Measurements from ENCODE around the gene PARK7. TPM values are rescaled to one million over a fixed set of nuclear protein-coding genes. Genes with fewer than 3 reads are reported as not detected.

PARK7 gene
- 317 and 446 TPM in 2 replicates for polyA plus RNA-seq (2011; rRNA removed)
- polyA plus RNA-seq (2012; cell fraction: cytosol; rRNA removed), result 250 and 287 TPM in 2 replicates
- 60.2 and 107 TPM in 2 replicates for polyA plus RNA-seq (2012; cell fraction: nucleus; rRNA removed)
- polyA plus RNA-seq (2017; fragmentation: RNase III; extraction: RNeasy Plus Mini Kit Qiagen cat#74134 plus additional on column Dnase treatment), result 364 to 374 TPM (median 372 TPM) in 3 replicates
- 68.9 and 96.2 TPM in 2 replicates for polyA minus RNA-seq (2011; rRNA and poly(A)+ RNA removed)

DNA sequence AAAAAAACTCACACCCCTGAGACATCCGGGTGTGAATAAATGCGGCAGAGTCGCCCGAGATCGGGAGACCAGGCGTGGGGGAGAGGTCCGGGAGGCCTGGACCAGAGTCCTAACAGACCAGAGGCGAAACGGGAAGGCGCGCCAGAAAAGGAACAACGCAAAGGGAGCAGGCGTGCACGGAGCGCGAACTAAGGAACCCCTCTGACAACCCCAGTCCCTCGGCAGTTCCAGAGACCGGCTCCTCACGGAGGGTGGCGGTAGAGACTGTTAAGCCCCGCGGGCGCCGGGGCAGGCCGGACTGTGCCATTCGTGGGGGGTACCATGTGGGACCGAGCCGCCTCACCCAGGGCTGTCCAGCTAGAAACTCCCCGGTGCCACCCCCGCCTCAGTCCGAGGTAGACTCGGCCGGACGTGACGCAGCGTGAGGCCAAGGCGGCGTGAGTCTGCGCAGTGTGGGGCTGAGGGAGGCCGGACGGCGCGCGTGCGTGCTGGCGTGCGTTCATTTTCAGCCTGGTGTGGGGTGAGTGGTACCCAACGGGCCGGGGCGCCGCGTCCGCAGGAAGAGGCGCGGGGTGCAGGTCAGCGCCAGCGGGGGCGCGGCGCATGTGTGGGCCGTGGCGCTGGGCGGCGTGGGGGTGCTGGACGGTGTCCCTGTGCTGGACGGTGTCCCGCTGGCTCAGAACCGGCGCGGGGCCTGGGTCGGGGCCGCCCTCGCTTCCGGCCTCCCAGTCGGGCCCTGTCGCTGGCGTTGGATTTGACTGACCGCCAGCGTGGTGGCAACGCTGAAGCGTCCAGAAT is at the start of gene PARK7:
Gene PARK7, plus strand, starts transcription at position 496 of the 798 bp plus-strand sequence. CDS start 1,075 bp downstream, outside the sequence.
- under 1% methylated on average over 17 of the region's 81 CpGs for WGBS (ENCODE audit: missing lambda C conversion rate)
- peak; percentile 56 for TF ChIP-seq PHF8 (IDR thresholded peaks at IDR 0.05; ENCODE audit: borderline replicate concordance, low read depth)
- peak in 1 of 2 experiments; percentile 90 for TF ChIP-seq JUN (IDR thresholded peaks at IDR 0.05)
- TF ChIP-seq, protein P1, sequence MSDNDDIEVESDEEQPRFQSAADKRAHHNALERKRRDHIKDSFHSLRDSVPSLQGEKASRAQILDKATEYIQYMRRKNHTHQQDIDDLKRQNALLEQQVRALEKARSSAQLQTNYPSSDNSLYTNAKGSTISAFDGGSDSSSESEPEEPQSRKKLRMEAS (IDR thresholded peaks at IDR 0.05), result peak; percentile 86
- TF ChIP-seq GATA3 (IDR thresholded peaks at IDR 0.05; ENCODE audit: borderline replicate concordance), result peak; percentile 80
- no peak for TF ChIP-seq HOXB5 (CRISPR knock-in tag; IDR thresholded peaks at IDR 0.05)
- peak; percentile 87 for TF ChIP-seq BHLHE40 (IDR thresholded peaks at IDR 0.05; ENCODE audit: low read depth, low read length)
- TF ChIP-seq, protein P2, sequence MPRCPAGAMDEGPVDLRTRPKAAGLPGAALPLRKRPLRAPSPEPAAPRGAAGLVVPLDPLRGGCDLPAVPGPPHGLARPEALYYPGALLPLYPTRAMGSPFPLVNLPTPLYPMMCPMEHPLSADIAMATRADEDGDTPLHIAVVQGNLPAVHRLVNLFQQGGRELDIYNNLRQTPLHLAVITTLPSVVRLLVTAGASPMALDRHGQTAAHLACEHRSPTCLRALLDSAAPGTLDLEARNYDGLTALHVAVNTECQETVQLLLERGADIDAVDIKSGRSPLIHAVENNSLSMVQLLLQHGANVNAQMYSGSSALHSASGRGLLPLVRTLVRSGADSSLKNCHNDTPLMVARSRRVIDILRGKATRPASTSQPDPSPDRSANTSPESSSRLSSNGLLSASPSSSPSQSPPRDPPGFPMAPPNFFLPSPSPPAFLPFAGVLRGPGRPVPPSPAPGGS (IDR thresholded peaks at IDR 0.05), result peak; percentile 78
- no peak for TF ChIP-seq RNF2 (IDR thresholded peaks at IDR 0.05; ENCODE audit: borderline replicate concordance, low read depth)
- TF ChIP-seq FOSL2 (IDR thresholded peaks at IDR 0.05), result no peak
- peak; percentile 41 for TF ChIP-seq FOSL2 (CRISPR knock-in tag; IDR thresholded peaks at IDR 0.05)
- TF ChIP-seq POLR2A (IDR thresholded peaks at IDR 0.05; ENCODE audit: low read length), result peak; percentile 89
- TF ChIP-seq, protein P3, sequence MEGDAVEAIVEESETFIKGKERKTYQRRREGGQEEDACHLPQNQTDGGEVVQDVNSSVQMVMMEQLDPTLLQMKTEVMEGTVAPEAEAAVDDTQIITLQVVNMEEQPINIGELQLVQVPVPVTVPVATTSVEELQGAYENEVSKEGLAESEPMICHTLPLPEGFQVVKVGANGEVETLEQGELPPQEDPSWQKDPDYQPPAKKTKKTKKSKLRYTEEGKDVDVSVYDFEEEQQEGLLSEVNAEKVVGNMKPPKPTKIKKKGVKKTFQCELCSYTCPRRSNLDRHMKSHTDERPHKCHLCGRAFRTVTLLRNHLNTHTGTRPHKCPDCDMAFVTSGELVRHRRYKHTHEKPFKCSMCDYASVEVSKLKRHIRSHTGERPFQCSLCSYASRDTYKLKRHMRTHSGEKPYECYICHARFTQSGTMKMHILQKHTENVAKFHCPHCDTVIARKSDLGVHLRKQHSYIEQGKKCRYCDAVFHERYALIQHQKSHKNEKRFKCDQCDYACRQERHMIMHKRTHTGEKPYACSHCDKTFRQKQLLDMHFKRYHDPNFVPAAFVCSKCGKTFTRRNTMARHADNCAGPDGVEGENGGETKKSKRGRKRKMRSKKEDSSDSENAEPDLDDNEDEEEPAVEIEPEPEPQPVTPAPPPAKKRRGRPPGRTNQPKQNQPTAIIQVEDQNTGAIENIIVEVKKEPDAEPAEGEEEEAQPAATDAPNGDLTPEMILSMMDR (IDR thresholded peaks at IDR 0.05), result peak; percentile 32
- TF ChIP-seq KDM1A (IDR thresholded peaks at IDR 0.05; ENCODE audit: low read depth), result no peak
- TF ChIP-seq MAZ (IDR thresholded peaks at IDR 0.05; ENCODE audit: borderline replicate concordance, low read depth, low read length), result 0 out of 2 replicates have a peak, but pooled peaks have one; percentile 43
- no peak for TF ChIP-seq HEYL (CRISPR knock-in tag; IDR thresholded peaks at IDR 0.05)
- TF ChIP-seq MYC (IDR thresholded peaks at IDR 0.05; ENCODE audit: borderline replicate concordance, low read length), result peak; percentile 89
- no peak for TF ChIP-seq FOXS1 (CRISPR knock-in tag; IDR thresholded peaks at IDR 0.05)
- FAIRE-seq (no peak), ATAC-seq (peak; percentile 98 to 99), DNase-seq (ENCODE audit: low read depth in 1 of 2, low spot score in 1 of 2) (peak; percentile 91 to 99)
- no peaks in the 10 kb centered on the region for H3K9me3 ChIP-seq
- ChIA-PET CTCF (interaction anchor here (0.6 kb wide), 1 partner anchor 12 kb away, joined by 3 read pairs; no protein-coding TSS in a partner anchor), POLR2A (interaction anchor here (0.6 to 1.0 kb wide), 4 partner anchors 12 to 42 kb away, joined by 3 to 8 read pairs (median 4); partner anchors contain the start of gene TNFRSF9)
- peaks cover 10% of the 10 kb centered on the region; the same call in 1 of the 3 replicates for H3K4me1 ChIP-seq
- peak within 1 kb of the TSS; percentile 84 for H3K4me2 ChIP-seq
- H3K27ac ChIP-seq, result peak within 1 kb of the TSS; percentile 97 to 99
- peak within 1 kb of the TSS; percentile 96 for H3K4me3 ChIP-seq

DNA sequence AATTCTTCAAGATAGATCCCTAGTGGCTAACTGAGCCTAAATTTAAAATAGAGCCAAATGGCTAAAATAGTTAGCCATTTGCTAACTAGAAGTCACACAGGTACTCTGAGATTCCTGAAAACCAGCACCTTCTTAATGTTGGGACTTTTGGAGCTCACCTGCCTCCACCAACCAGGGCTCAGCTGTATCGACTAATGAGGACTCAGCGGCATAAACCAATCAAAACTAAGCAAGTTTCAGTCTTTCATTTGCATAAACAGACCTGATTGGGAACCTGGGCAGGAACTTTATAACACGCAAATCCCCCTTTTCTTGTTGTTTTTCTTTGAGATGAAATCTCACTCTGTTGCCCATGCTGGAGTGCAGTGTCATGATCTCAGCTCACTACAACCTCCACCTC is 49.4 kb upstream of the PARK7 start:
- ATAC-seq (no peak), DNase-seq (ENCODE audit: low read depth in 1 of 2, low spot score in 1 of 2) (no peak), FAIRE-seq (no peak)
- no peaks in the 10 kb centered on the region for H3K9me3 ChIP-seq
- CTCF ChIA-PET, result interaction anchor here (1.5 kb wide), 1 partner anchor 245 kb away, joined by 6 read pairs; no protein-coding TSS in a partner anchor
- WGBS (ENCODE audit: missing lambda C conversion rate), result 95% methylated on average over 3 of the region's 3 CpGs
- H3K4me1 ChIP-seq, result no peaks in the 10 kb centered on the region
- H3K4me2 ChIP-seq, result no peak overlapping the region
- POLR2A ChIA-PET, result no interaction called here
- TF ChIP-seq JUN (IDR thresholded peaks at IDR 0.05), result no peak
- no peak for TF ChIP-seq TP53 (CRISPR knock-in tag; IDR thresholded peaks at IDR 0.05)
- TF ChIP-seq BHLHE40 (IDR thresholded peaks at IDR 0.05; ENCODE audit: low read depth, low read length), result no peak
- no peak for TF ChIP-seq ZC3H11A (IDR thresholded peaks at IDR 0.05)
- TF ChIP-seq FOXS1 (CRISPR knock-in tag; IDR thresholded peaks at IDR 0.05), result no peak
- TF ChIP-seq HOXB5 (CRISPR knock-in tag; IDR thresholded peaks at IDR 0.05), result no peak
- no peak for TF ChIP-seq JUNB (IDR thresholded peaks at IDR 0.05)
- TF ChIP-seq GATA3 (IDR thresholded peaks at IDR 0.05; ENCODE audit: borderline replicate concordance), result no peak
- TF ChIP-seq RFX5 (IDR thresholded peaks at IDR 0.05), result no peak
- no peak for TF ChIP-seq MAZ (IDR thresholded peaks at IDR 0.05; ENCODE audit: borderline replicate concordance, low read depth, low read length)
- no peak for TF ChIP-seq KDM1A (IDR thresholded peaks at IDR 0.05; ENCODE audit: low read depth)
- TF ChIP-seq, protein P4, sequence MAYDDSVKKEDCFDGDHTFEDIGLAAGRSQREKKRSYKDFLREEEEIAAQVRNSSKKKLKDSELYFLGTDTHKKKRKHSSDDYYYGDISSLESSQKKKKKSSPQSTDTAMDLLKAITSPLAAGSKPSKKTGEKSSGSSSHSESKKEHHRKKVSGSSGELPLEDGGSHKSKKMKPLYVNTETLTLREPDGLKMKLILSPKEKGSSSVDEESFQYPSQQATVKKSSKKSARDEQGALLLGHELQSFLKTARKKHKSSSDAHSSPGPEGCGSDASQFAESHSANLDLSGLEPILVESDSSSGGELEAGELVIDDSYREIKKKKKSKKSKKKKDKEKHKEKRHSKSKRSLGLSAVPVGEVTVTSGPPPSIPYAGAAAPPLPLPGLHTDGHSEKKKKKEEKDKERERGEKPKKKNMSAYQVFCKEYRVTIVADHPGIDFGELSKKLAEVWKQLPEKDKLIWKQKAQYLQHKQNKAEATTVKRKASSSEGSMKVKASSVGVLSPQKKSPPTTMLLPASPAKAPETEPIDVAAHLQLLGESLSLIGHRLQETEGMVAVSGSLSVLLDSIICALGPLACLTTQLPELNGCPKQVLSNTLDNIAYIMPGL (CRISPR knock-in tag; IDR thresholded peaks at IDR 0.05; ENCODE audit: borderline replicate concordance), result no peak
- TF ChIP-seq PHF8 (IDR thresholded peaks at IDR 0.05; ENCODE audit: borderline replicate concordance, low read depth), result no peak
- TF ChIP-seq FOSB (CRISPR knock-in tag; IDR thresholded peaks at IDR 0.05), result no peak
- no peak overlapping the region for H3K27ac ChIP-seq
- no peak overlapping the region for H3K4me3 ChIP-seq

Measured in A549 (cell line).